ENCODE data around the gene ARHGEF12.

DNA sequence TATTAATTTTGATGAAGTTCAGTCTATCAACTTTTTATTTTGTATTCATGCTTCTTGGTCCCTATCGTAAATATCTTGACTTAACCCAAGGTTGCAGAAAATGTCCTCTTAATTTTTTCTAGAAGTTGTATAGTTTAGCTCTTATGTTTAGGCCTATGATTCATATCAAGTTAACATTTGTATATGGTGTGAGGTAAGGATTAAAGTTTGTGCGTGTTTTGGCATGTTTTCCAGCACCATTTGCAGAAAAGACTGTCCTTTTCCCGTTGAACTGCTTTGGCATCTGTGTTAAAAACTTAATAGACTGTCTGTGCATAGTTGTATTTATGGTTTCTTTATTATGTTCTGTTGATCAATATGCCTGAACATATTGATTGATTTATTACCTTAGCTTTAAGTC, 42.3 kb downstream of the ARHGEF12 start:
- no peak for TF ChIP-seq YY1 (IDR thresholded peaks at IDR 0.05; ENCODE audit: insufficient read depth, insufficient read length)
- TF ChIP-seq ZNF274 (IDR thresholded peaks at IDR 0.05; ENCODE audit: low read depth, low read length): no peak
- no peak for TF ChIP-seq SUZ12 (IDR thresholded peaks at IDR 0.05; ENCODE audit: extremely low read depth, insufficient read depth, insufficient read length)

Data from NT2/D1 (cell line).